Activated T-cell treated with anti-CD3 and anti-CD28 coated beads for 48 hours (primary cell): ENCODE results near the gene SASH1.

Experiments used
- DNase-seq: peaks from one replicate; pipeline ENCODE4 v3.0.0-alpha.2; 2020; ENCODE audit warnings: low read depth

SASH1 gene

GRCh38 chr6:148432462-148433195 lies 90.0 kb downstream of the SASH1 start:
- DNase-seq, result no peak

GRCh38 chr6:148435386-148435785 lies 92.7 kb downstream of the SASH1 start:
- no peak for DNase-seq

- DNase-seq, result no peak
Observed at GRCh38 chr6:148436466-148436865, 93.8 kb downstream of the SASH1 start.

- no peak for DNase-seq
Observed at GRCh38 chr6:148438632-148439031, 96.0 kb downstream of the SASH1 start.

GRCh38 chr6:148440016-148440415 lies 97.4 kb downstream of the SASH1 start:
- no peak for DNase-seq

- no peak for DNase-seq
Observed at GRCh38 chr6:148440877-148441453, 98.3 kb downstream of the SASH1 start.

GRCh38 chr6:148441454-148441911 lies 98.8 kb downstream of the SASH1 start:
- no peak for DNase-seq

GRCh38 chr6:148443798-148444560 lies 101.3 kb downstream of the SASH1 start:
- no peak for DNase-seq

- no peak for DNase-seq
Observed at GRCh38 chr6:148445116-148445515, 102.5 kb downstream of the SASH1 start.

- DNase-seq, result no peak
Observed at GRCh38 chr6:148445620-148446019, 103.0 kb downstream of the SASH1 start.

- DNase-seq, result no peak
Observed at GRCh38 chr6:148446681-148447080, 104.0 kb downstream of the SASH1 start.

GRCh38 chr6:148447521-148448230 lies 105.0 kb downstream of the SASH1 start:
- DNase-seq, result no peak

GRCh38 chr6:148448369-148449012 lies 105.9 kb downstream of the SASH1 start:
- DNase-seq, result peak; percentile 8

GRCh38 chr6:148450866-148451265 lies 108.2 kb downstream of the SASH1 start:
- DNase-seq, result no peak

GRCh38 chr6:148451690-148452089 lies 109.1 kb downstream of the SASH1 start:
- no peak for DNase-seq

GRCh38 chr6:148452876-148453275 lies 110.2 kb downstream of the SASH1 start:
- DNase-seq, result no peak

- DNase-seq, result no peak
Observed at GRCh38 chr6:148453906-148454305, 111.3 kb downstream of the SASH1 start.

GRCh38 chr6:148455225-148455624 lies 112.6 kb downstream of the SASH1 start:
- no peak for DNase-seq

GRCh38 chr6:148455674-148456558 lies 113.3 kb downstream of the SASH1 start:
- no peak for DNase-seq

GRCh38 chr6:148457137-148457842 lies 114.7 kb downstream of the SASH1 start:
- DNase-seq, result no peak
